ENCODE results near the gene SPG7.

SPG7 gene

GRCh38 chr16:89522287-89522686, 14.1 kb downstream of the SPG7 start:
- H3K36me3 ChIP-seq (ENCODE audit: insufficient read depth, low read length): peaks cover 90% of the 10 kb centered on the region
- no peaks in the 10 kb centered on the region for H3K9me3 ChIP-seq (ENCODE audit: insufficient read depth, low read length, severe bottlenecking)
- no peak for ATAC-seq (ENCODE audit: insufficient read depth, low read depth)
- TF ChIP-seq EZH2 (IDR thresholded peaks at IDR 0.05; ENCODE audit: borderline replicate concordance, low read depth, low read length, severe bottlenecking): no peak
- TF ChIP-seq, protein P1, sequence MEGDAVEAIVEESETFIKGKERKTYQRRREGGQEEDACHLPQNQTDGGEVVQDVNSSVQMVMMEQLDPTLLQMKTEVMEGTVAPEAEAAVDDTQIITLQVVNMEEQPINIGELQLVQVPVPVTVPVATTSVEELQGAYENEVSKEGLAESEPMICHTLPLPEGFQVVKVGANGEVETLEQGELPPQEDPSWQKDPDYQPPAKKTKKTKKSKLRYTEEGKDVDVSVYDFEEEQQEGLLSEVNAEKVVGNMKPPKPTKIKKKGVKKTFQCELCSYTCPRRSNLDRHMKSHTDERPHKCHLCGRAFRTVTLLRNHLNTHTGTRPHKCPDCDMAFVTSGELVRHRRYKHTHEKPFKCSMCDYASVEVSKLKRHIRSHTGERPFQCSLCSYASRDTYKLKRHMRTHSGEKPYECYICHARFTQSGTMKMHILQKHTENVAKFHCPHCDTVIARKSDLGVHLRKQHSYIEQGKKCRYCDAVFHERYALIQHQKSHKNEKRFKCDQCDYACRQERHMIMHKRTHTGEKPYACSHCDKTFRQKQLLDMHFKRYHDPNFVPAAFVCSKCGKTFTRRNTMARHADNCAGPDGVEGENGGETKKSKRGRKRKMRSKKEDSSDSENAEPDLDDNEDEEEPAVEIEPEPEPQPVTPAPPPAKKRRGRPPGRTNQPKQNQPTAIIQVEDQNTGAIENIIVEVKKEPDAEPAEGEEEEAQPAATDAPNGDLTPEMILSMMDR (IDR thresholded peaks at IDR 0.05; ENCODE audit: borderline replicate concordance, extremely low read depth, low read length, poor library complexity, severe bottlenecking): no peak
- H4K20me1 ChIP-seq (ENCODE audit: insufficient read depth, low read length): peaks cover 39% of the 10 kb centered on the region
- H3K4me3 ChIP-seq (ENCODE audit: low read depth in 1 of 2, low read length in 2 of 2): no peak overlapping the region
- H3K27me3 ChIP-seq (ENCODE audit: insufficient read depth, low read length, poor library complexity): no peaks in the 10 kb centered on the region
- H3K4me1 ChIP-seq (ENCODE audit: insufficient read depth, low read length): no peaks in the 10 kb centered on the region
- no peak overlapping the region for H3K27ac ChIP-seq (ENCODE audit: low read length)
- no peak overlapping the region for H3K9ac ChIP-seq (ENCODE audit: low read depth, low read length)
- DNase-seq: no peak
- H3K79me2 ChIP-seq (ENCODE audit: insufficient read depth, low read length): peaks cover 52% of the 10 kb centered on the region
- no peak overlapping the region for H2AFZ ChIP-seq (ENCODE audit: low read depth, low read length)
- no peak overlapping the region for H3K4me2 ChIP-seq (ENCODE audit: insufficient read depth, low read length)

- Histone ChIP-seq H3K79me2 (ENCODE audit: insufficient read depth, low read length) (peaks cover 38% of the 10 kb centered on the region), H3K4me3 (ENCODE audit: low read depth in 1 of 2, low read length in 2 of 2) (no peak overlapping the region), H4K20me1 (ENCODE audit: insufficient read depth, low read length) (peaks cover 33% of the 10 kb centered on the region), H2AFZ (ENCODE audit: low read depth, low read length) (no peak overlapping the region), H3K27ac (ENCODE audit: low read length) (no peak overlapping the region), H3K9me3 (ENCODE audit: insufficient read depth, low read length, severe bottlenecking) (no peaks in the 10 kb centered on the region), H3K4me2 (ENCODE audit: insufficient read depth, low read length) (no peak overlapping the region), H3K4me1 (ENCODE audit: insufficient read depth, low read length) (no peaks in the 10 kb centered on the region), H3K9ac (ENCODE audit: low read depth, low read length) (no peak overlapping the region), H3K36me3 (ENCODE audit: insufficient read depth, low read length) (peaks cover 88% of the 10 kb centered on the region), H3K27me3 (ENCODE audit: insufficient read depth, low read length, poor library complexity) (no peaks in the 10 kb centered on the region)
- TF ChIP-seq EZH2 (IDR thresholded peaks at IDR 0.05; ENCODE audit: borderline replicate concordance, low read depth, low read length, severe bottlenecking): no peak
- TF ChIP-seq, protein P1 (IDR thresholded peaks at IDR 0.05; ENCODE audit: borderline replicate concordance, extremely low read depth, low read length, poor library complexity, severe bottlenecking): no peak
- no peak for ATAC-seq (ENCODE audit: insufficient read depth, low read depth)
- DNase-seq: no peak
Measured at GRCh38 chr16:89523680-89524344, 15.6 kb downstream of the SPG7 start.

DNA sequence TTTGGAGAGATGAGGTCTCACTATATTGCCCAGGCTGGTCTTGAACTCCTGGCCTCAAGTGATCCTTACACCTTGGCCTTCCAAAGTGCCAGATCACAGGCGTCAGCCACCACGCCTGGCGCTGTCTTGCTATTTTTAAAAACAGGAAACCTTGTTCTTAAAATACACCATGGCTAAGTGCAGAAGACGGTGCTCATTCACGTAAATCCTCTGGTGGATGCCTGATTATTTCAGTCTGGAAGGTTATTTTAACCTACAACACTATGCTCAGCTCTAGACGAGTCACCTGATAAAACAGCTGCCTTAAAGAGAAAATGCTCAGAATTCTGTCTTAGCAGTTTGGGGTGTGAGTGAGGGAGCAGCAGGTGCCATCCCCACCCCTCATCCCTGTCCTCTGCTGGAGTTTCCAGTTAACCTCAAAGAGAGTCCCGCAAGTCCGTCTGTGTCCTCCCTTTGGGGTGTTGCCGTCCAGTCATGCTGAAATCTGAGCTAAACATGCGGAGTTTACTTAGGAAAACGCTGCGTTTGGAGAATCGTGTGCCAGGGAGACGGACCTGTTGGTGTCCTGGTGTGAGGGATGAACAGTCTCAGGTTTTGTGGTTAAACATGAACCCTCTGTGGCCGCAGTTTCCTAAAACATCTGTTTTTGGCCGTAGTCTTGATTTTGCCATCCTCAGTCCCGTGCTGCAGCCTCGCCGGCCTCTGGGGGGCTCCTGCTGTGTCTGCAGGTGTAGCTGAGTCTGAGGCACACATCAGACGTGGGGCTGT, 17.1 kb downstream of the SPG7 start:
- no peak for ATAC-seq (ENCODE audit: insufficient read depth, low read depth)
- H3K4me2 ChIP-seq (ENCODE audit: insufficient read depth, low read length): no peak overlapping the region
- DNase-seq: no peak
- H2AFZ ChIP-seq (ENCODE audit: low read depth, low read length): no peak overlapping the region
- H3K27ac ChIP-seq (ENCODE audit: low read length): no peak overlapping the region
- H3K9ac ChIP-seq (ENCODE audit: low read depth, low read length): no peak overlapping the region
- peaks cover 26% of the 10 kb centered on the region for H4K20me1 ChIP-seq (ENCODE audit: insufficient read depth, low read length)
- TF ChIP-seq, protein P1 (IDR thresholded peaks at IDR 0.05; ENCODE audit: borderline replicate concordance, extremely low read depth, low read length, poor library complexity, severe bottlenecking): no peak
- TF ChIP-seq EZH2 (IDR thresholded peaks at IDR 0.05; ENCODE audit: borderline replicate concordance, low read depth, low read length, severe bottlenecking): no peak
- no peak overlapping the region for H3K4me3 ChIP-seq (ENCODE audit: low read depth in 1 of 2, low read length in 2 of 2)
- no peaks in the 10 kb centered on the region for H3K27me3 ChIP-seq (ENCODE audit: insufficient read depth, low read length, poor library complexity)
- peaks cover 25% of the 10 kb centered on the region for H3K79me2 ChIP-seq (ENCODE audit: insufficient read depth, low read length)
- H3K9me3 ChIP-seq (ENCODE audit: insufficient read depth, low read length, severe bottlenecking): no peaks in the 10 kb centered on the region
- no peaks in the 10 kb centered on the region for H3K4me1 ChIP-seq (ENCODE audit: insufficient read depth, low read length)
- peaks cover 89% of the 10 kb centered on the region for H3K36me3 ChIP-seq (ENCODE audit: insufficient read depth, low read length)
